ENCODE results near the gene APPBP2. TPM values are rescaled to one million over a fixed set of nuclear protein-coding genes. Genes with fewer than 3 reads are reported as not detected.

The APPBP2 gene
- total and polyA plus RNA-seq, 8 donors: 4.8 to 55.8 (median 17.0) TPM

- Histone ChIP-seq H3K27me3 (no peaks in the 10 kb centered on the region), H3K4me3 (no peak overlapping the region), H3K9me3 (no peaks in the 10 kb centered on the region), H3K4me1 (peaks cover 0 to 46% (median 12%) of the 10 kb centered on the region in 4 donors), H3K36me3 (peaks cover 18 to 35% (median 31%) of the 10 kb centered on the region in 4 donors), H3K27ac (no peak overlapping the region)
- WGBS, 5 donors: 90 to 95% (median 92%) methylated on average over 4 of the region's 4 CpGs
- DNase-seq: no peak
- intact Hi-C loops (cut with DNase I; ENCODE audit: low total_unique reads): no loop called here
- no peak for TF ChIP-seq CTCF (IDR thresholded peaks at IDR 0.05)
- TF ChIP-seq POLR2A (IDR thresholded peaks at IDR 0.05): no peak
- TF ChIP-seq EP300 (IDR thresholded peaks at IDR 0.05): no peak
- TF ChIP-seq POLR2AphosphoS5 (IDR thresholded peaks at IDR 0.05): no peak
These were observed 23.9 kb downstream of the APPBP2 start for GRCh38 chr17:60502145-60502544.

- H3K4me3 ChIP-seq: no peak overlapping the region
- no peaks in the 10 kb centered on the region for H3K27me3 ChIP-seq
- no peak for DNase-seq
- intact Hi-C loops (cut with DNase I; ENCODE audit: low total_unique reads): no loop called here
- TF ChIP-seq EP300 (IDR thresholded peaks at IDR 0.05): no peak
- TF ChIP-seq CTCF (IDR thresholded peaks at IDR 0.05): no peak
- TF ChIP-seq POLR2A (IDR thresholded peaks at IDR 0.05): no peak
- no peak for TF ChIP-seq POLR2AphosphoS5 (IDR thresholded peaks at IDR 0.05)
- WGBS, 5 donors: 63 to 88% (median 72%) methylated on average over 2 of the region's 2 CpGs
- H3K36me3 ChIP-seq: peaks cover 20 to 41% (median 37%) of the 10 kb centered on the region in 4 donors
- H3K9me3 ChIP-seq: no peaks in the 10 kb centered on the region
- no peak overlapping the region for H3K27ac ChIP-seq
- H3K4me1 ChIP-seq: peaks cover 0 to 42% (median 9%) of the 10 kb centered on the region in 4 donors
These were observed 24.5 kb downstream of the APPBP2 start for GRCh38 chr17:60501589-60501988.

GRCh38 chr17:60496041-60496440, 30.0 kb downstream of the APPBP2 start:
- Histone ChIP-seq H3K4me3 (no peak overlapping the region), H3K36me3 (peaks cover 43 to 89% (median 87%) of the 10 kb centered on the region in 4 donors), H3K4me1 (peaks cover 0 to 1% (median 0%) of the 10 kb centered on the region in 4 donors), H3K27me3 (no peaks in the 10 kb centered on the region), H3K27ac (no peak overlapping the region), H3K9me3 (peaks cover 5 to 18% (median 13%) of the 10 kb centered on the region in 4 donors)
- TF ChIP-seq POLR2A (IDR thresholded peaks at IDR 0.05): no peak
- TF ChIP-seq CTCF (IDR thresholded peaks at IDR 0.05): no peak
- no peak for TF ChIP-seq EP300 (IDR thresholded peaks at IDR 0.05)
- no peak for TF ChIP-seq POLR2AphosphoS5 (IDR thresholded peaks at IDR 0.05)
- intact Hi-C loops (cut with DNase I; ENCODE audit: low total_unique reads): no loop called here
- DNase-seq: no peak

- Histone ChIP-seq H3K4me1 (no peaks in the 10 kb centered on the region), H3K27ac (no peak overlapping the region), H3K27me3 (no peaks in the 10 kb centered on the region), H3K9me3 (peaks cover 5 to 18% (median 13%) of the 10 kb centered on the region in 4 donors), H3K36me3 (peaks cover 49 to 97% (median 94%) of the 10 kb centered on the region in 4 donors), H3K4me3 (no peak overlapping the region)
- 91 to 100% (median 98%) methylated on average over 2 of the region's 2 CpGs for WGBS, 5 donors
- TF ChIP-seq CTCF (IDR thresholded peaks at IDR 0.05): no peak
- no peak for TF ChIP-seq POLR2AphosphoS5 (IDR thresholded peaks at IDR 0.05)
- no peak for TF ChIP-seq POLR2A (IDR thresholded peaks at IDR 0.05)
- no peak for TF ChIP-seq EP300 (IDR thresholded peaks at IDR 0.05)
- no peak for DNase-seq
- intact Hi-C loops (cut with DNase I; ENCODE audit: low total_unique reads): no loop called here
These were observed 30.8 kb downstream of the APPBP2 start for GRCh38 chr17:60495260-60495659.
